SU-DHL-6 (cell line): ENCODE data around the gene MDN1.

Experiments
- H2AFZ ChIP-seq: fragments of 200-600 bp; sonication (generic); 2 replicates; pipeline ENCODE4 v1.6.1; 2014; ENCODE audit warnings: low read depth, mild to moderate bottlenecking, moderate library complexity, mixed read lengths, antibody characterized with exemption, low read length; ENCODE audit not compliant: severe bottlenecking
- H3F3A ChIP-seq: fragments of 200-600 bp; shearing (Covaris generic); 2 replicates; pipeline ENCODE4 v1.6.0; 2016; ENCODE audit warnings: antibody characterized with exemption, mild to moderate bottlenecking; ENCODE audit not compliant: insufficient read depth
- H3K27ac ChIP-seq: fragments of 200-600 bp; sonication (generic); 2 replicates; pipeline ENCODE4 v1.5.1; 2016; ENCODE audit warnings: low read depth, mild to moderate bottlenecking, low read length, moderate library complexity, mixed read lengths
- H3K27me3 ChIP-seq: fragments of 200-600 bp; sonication (generic), shearing (Covaris generic); 2 replicates; pipeline ENCODE4 v1.6.0; 2014; ENCODE audit warnings: mild to moderate bottlenecking, low read length
- H3K36me3 ChIP-seq: fragments of 200-600 bp; sonication (generic); 2 replicates; pipeline ENCODE4 v1.6.1; 2014; ENCODE audit warnings: mild to moderate bottlenecking, low read length, mixed read lengths
- H3K4me2 ChIP-seq: fragments of 300-600, 200-600 bp; shearing (Covaris generic), sonication (generic); 2 replicates; pipeline ENCODE4 v1.6.0; 2014; ENCODE audit warnings: low read length, low read depth, mild to moderate bottlenecking; ENCODE audit not compliant: poor library complexity, severe bottlenecking
- H3K4me3 ChIP-seq: fragments of 200-600 bp; sonication (generic); 2 replicates; pipeline ENCODE4 v1.5.1; 2014; ENCODE audit warnings: antibody characterized with exemption, low read length, mild to moderate bottlenecking, mixed read lengths; ENCODE audit not compliant: insufficient read depth, poor library complexity, severe bottlenecking
- H3K79me2 ChIP-seq: fragments of 200-600 bp; sonication (generic); 2 replicates; pipeline ENCODE4 v1.6.1; 2014; ENCODE audit warnings: mild to moderate bottlenecking, low read length, moderate library complexity; ENCODE audit not compliant: insufficient read depth
- H3K9ac ChIP-seq: fragments of 200-600 bp; sonication (generic); 2 replicates; pipeline ENCODE4 v1.7.0; 2014; ENCODE audit warnings: mild to moderate bottlenecking, low read length
- H3K9me2 ChIP-seq: fragments of 200-600 bp; sonication (generic); replicated peaks from 2 replicates; pipeline ENCODE4 v1.6.1; 2014; ENCODE audit warnings: low read length; ENCODE audit not compliant: insufficient read depth
- H3K9me3 ChIP-seq: fragments of 200-600 bp; sonication (generic); 2 replicates; pipeline ENCODE4 v1.6.1; 2014; ENCODE audit warnings: low read length, mixed read lengths; ENCODE audit not compliant: insufficient read depth
- H4K20me1 ChIP-seq: fragments of 200-600 bp; sonication (generic); 2 replicates; pipeline ENCODE4 v1.6.1; 2014; ENCODE audit warnings: low read depth, mild to moderate bottlenecking, antibody characterized with exemption, low read length, moderate library complexity, mixed read lengths
- CTCF ChIP-seq: fragments of 200-600 bp; sonication (generic); IDR thresholded peaks from one replicate; pipeline ENCODE4 v1.5.1; 2017; ENCODE audit warnings: antibody characterized with exemption, mild to moderate bottlenecking, low read length, moderate library complexity; ENCODE audit not compliant: insufficient read depth, poor library complexity, severe bottlenecking
- EZH2phosphoT487 ChIP-seq: fragments of 200-600 bp; sonication (generic), shearing (Covaris generic); conservative IDR thresholded peaks from 2 replicates; pipeline ENCODE4 v1.6.1; 2018; ENCODE audit warnings: mild to moderate bottlenecking, antibody characterized with exemption, low read length, moderate library complexity, mixed read lengths

MDN1 gene

GRCh38 chr6:89661559-89661958, 158.0 kb downstream of the MDN1 start:
- no peak overlapping the region for H2AFZ ChIP-seq

GRCh38 chr6:89660981-89661380, 158.6 kb downstream of the MDN1 start:
- Histone ChIP-seq H3K27me3 (no peaks in the 10 kb centered on the region), H3F3A (no peaks in the 10 kb centered on the region), H3K9me2 (no peaks in the 10 kb centered on the region), H4K20me1 (no peaks in the 10 kb centered on the region), H3K4me3 (no peak overlapping the region), H3K9ac (no peak overlapping the region), H3K9me3 (no peaks in the 10 kb centered on the region), H3K79me2 (no peaks in the 10 kb centered on the region), H2AFZ (no peak overlapping the region), H3K4me2 (no peak overlapping the region), H3K27ac (no peak overlapping the region), H3K36me3 (peaks cover 17% of the 10 kb centered on the region; the same call in 1 of the 2 replicates)
- TF ChIP-seq CTCF (no peak), EZH2phosphoT487 (no peak)

More at GRCh38 chr6:89661559-89661958, 158.0 kb downstream of the MDN1 start:
- no peaks in the 10 kb centered on the region for H3F3A ChIP-seq
- H3K36me3 ChIP-seq = peaks cover 17% of the 10 kb centered on the region; the same call in 1 of the 2 replicates
- no peaks in the 10 kb centered on the region for H3K27me3 ChIP-seq
- no peaks in the 10 kb centered on the region for H3K9me3 ChIP-seq
- no peak overlapping the region for H3K9ac ChIP-seq
- H3K4me3 ChIP-seq = no peak overlapping the region
- TF ChIP-seq CTCF = no peak
- no peak for TF ChIP-seq EZH2phosphoT487
- H3K79me2 ChIP-seq = no peaks in the 10 kb centered on the region
- H3K9me2 ChIP-seq = no peaks in the 10 kb centered on the region
- H3K4me2 ChIP-seq = no peak overlapping the region
- no peak overlapping the region for H3K27ac ChIP-seq
- H4K20me1 ChIP-seq = no peaks in the 10 kb centered on the region

- Histone ChIP-seq H3K4me3 (no peak overlapping the region), H4K20me1 (no peaks in the 10 kb centered on the region), H3K9me2 (no peaks in the 10 kb centered on the region), H3F3A (no peaks in the 10 kb centered on the region), H3K9me3 (no peaks in the 10 kb centered on the region), H3K9ac (no peak overlapping the region), H2AFZ (no peak overlapping the region), H3K27me3 (no peaks in the 10 kb centered on the region), H3K27ac (no peak overlapping the region), H3K4me2 (no peak overlapping the region), H3K79me2 (no peaks in the 10 kb centered on the region), H3K36me3 (peaks cover 26% of the 10 kb centered on the region; the same call in 1 of the 2 replicates)
- TF ChIP-seq EZH2phosphoT487 = no peak
- TF ChIP-seq CTCF = no peak
Observed at GRCh38 chr6:89657445-89658158, 162.0 kb downstream of the MDN1 start.
